Measurements from ENCODE around the gene KRTAP10-1.

Gene KRTAP10-1

DNA sequence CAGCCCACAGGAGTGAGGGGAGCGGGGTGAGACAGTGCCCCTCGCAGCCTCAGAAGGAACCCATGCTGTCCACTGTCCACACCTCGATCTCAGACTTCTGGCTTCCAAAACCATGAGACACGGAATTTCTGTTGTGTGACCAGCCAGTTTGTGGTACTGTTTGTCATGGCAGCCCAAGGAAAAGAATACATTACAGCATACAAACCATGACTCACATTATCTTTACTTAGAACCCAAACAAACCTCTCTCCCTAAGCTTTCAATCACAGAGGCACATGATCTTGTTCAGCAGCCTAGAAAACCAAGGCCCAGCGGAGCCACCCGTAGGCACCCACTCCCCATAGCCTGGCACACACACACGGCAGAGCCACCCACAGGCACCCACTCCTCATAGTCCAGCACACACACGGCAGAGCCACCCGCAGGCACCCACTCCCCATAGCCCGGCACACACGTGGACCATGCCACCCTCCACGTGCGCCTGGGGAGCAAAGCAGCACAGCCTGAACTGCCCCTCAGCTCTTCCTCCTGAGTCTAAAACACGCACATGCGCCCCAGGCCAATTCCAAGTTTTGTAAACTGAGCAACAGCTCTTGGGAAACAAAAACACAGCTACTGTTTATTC, 33.1 kb upstream of the KRTAP10-1 start:
- Histone ChIP-seq H3K36me3 (ENCODE audit: insufficient read depth, low read length) (no peaks in the 10 kb centered on the region; the same call in 1 of the 2 replicates), H3K27ac (no peak overlapping the region), H3K4me3 (no peak overlapping the region), H3K9me3 (ENCODE audit: low read depth, low read length) (no peaks in the 10 kb centered on the region), H3K9ac (ENCODE audit: insufficient read length) (no peak overlapping the region)
- no peak for DNase-seq (ENCODE audit: low read depth, low spot score)
- TF ChIP-seq POLR2AphosphoS5 (IDR thresholded peaks at IDR 0.05; ENCODE audit: borderline replicate concordance, low read depth, low read length) (no peak), EZH2 (IDR thresholded peaks at IDR 0.05) (no peak), FOXP2 (optimal IDR thresholded peaks at IDR 0.05; ENCODE audit: control extremely low read depth, extremely low read length, insufficient read depth) (no peak)

DNA sequence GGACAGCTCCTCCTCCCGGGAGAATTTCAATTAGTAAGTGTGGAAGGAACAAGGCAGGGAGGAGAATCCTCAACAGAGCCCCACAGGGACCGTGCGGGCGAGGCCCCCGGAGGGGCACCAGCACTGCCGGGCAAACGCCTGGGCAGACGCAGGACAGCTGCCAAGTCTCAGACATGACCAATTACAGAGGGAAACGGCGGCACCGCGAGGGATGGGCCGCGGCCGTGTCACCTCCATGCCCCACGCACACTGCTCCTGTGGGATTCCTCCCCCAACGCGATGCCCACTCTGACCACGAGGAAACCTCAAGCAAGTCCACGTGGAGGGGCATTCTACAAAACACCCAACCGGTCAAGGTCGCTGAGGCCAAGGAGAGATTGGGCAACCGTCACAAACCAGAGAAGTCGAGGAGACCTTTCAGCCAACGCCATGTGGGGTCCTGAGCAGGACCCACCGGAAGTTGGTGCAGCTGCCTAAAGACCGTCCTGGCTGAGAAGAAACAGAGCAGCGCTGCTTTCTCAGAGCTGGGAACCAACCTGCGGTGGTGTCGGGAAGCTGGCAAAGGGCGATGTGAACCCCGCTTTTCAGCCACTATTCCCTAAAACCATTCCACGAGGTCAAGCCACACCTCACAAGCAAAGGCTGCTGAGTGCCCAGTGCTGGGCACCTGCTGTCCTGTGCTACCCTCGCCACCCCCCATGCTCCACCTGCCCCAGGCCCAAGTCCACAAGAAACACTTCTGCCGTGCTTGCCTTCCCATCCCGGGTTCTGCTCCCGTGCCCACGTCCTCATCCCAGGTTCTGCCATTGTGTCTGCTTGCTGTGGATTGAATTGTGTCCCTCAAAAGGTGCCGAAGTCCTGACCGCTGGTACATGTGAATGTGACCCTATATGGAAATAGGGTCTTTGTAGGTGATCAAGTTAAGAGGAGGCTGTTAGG, 32.1 kb upstream of the KRTAP10-1 start:
- H3K36me3 ChIP-seq (ENCODE audit: insufficient read depth, low read length), result peaks cover 7% of the 10 kb centered on the region; the same call in 1 of the 2 replicates
- no peak overlapping the region for H3K27ac ChIP-seq
- no peak for DNase-seq (ENCODE audit: low read depth, low spot score)
- no peak overlapping the region for H3K4me3 ChIP-seq
- no peaks in the 10 kb centered on the region for H3K9me3 ChIP-seq (ENCODE audit: low read depth, low read length)
- no peak overlapping the region for H3K9ac ChIP-seq (ENCODE audit: insufficient read length)
- no peak for TF ChIP-seq EZH2 (IDR thresholded peaks at IDR 0.05)
- TF ChIP-seq FOXP2 (optimal IDR thresholded peaks at IDR 0.05; ENCODE audit: control extremely low read depth, extremely low read length, insufficient read depth), result no peak
- TF ChIP-seq POLR2AphosphoS5 (IDR thresholded peaks at IDR 0.05; ENCODE audit: borderline replicate concordance, low read depth, low read length), result no peak

DNA sequence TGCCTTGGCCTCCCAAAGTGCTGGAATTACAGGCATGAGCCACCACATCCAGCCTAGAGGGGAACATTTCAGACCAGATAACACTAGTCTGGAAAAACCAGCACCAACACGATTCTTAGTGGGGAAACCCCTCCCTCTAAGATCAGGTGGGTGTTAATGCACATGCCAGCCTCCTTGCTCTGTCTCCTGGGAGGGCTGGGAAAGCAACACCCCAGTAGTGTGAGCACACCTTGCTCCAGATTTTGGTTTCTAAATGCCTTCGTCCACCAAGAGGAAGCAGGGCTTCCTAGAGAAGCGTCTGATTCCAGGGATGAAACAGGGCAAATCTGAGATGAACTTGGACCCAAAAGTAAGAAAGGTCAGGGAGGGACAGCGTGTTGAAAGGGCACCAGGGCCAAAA, 31.3 kb upstream of the KRTAP10-1 start:
- no peak for DNase-seq (ENCODE audit: low read depth, low spot score)
- Histone ChIP-seq H3K27ac (no peak overlapping the region), H3K9ac (ENCODE audit: insufficient read length) (no peak overlapping the region), H3K4me3 (no peak overlapping the region), H3K36me3 (ENCODE audit: insufficient read depth, low read length) (peaks cover 15% of the 10 kb centered on the region; the same call in 1 of the 2 replicates), H3K9me3 (ENCODE audit: low read depth, low read length) (no peaks in the 10 kb centered on the region)
- no peak for TF ChIP-seq POLR2AphosphoS5 (IDR thresholded peaks at IDR 0.05; ENCODE audit: borderline replicate concordance, low read depth, low read length)
- TF ChIP-seq FOXP2 (optimal IDR thresholded peaks at IDR 0.05; ENCODE audit: control extremely low read depth, extremely low read length, insufficient read depth), result no peak
- TF ChIP-seq EZH2 (IDR thresholded peaks at IDR 0.05), result no peak

DNA sequence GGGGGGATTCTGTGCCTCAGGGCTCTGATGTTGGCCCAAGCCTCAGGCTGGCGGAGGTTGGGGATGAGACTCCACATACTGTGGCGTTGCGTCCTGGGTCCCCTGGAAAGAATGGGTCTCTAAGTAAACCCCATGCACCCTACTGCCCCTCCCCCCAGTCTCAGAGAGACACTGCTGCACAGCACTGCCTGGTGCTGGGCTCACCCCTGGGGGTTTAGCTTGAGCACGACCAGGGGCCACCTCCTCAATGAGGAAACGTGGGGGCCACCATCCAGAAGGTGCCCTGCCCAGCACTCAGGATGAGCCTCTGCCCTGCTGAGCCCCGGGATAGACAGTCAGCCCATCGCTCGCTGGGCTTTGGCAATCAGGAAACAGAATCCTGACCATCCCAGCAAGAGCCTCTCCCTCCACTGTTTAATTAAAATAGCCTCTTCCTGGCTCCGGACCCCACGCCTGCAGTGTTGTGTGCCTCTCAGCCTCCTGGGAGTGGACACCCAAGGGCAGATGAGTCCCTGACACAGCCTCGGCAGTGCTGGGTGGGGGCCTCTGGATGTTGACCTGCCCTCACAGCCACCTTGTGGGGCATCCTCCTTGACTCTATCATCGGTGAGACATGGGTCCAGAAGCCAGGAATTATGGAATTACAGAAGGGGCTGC, 30.0 kb upstream of the KRTAP10-1 start:
- Histone ChIP-seq H3K36me3 (ENCODE audit: insufficient read depth, low read length) (peaks cover 19% of the 10 kb centered on the region), H3K4me3 (no peak overlapping the region), H3K9ac (ENCODE audit: insufficient read length) (no peak overlapping the region), H3K27ac (no peak overlapping the region), H3K9me3 (ENCODE audit: low read depth, low read length) (peaks cover 3% of the 10 kb centered on the region; the same call in 1 of the 2 replicates)
- TF ChIP-seq EZH2 (IDR thresholded peaks at IDR 0.05), result no peak
- no peak for TF ChIP-seq POLR2AphosphoS5 (IDR thresholded peaks at IDR 0.05; ENCODE audit: borderline replicate concordance, low read depth, low read length)
- TF ChIP-seq FOXP2 (optimal IDR thresholded peaks at IDR 0.05; ENCODE audit: control extremely low read depth, extremely low read length, insufficient read depth), result no peak
- no peak for DNase-seq (ENCODE audit: low read depth, low spot score)

DNA sequence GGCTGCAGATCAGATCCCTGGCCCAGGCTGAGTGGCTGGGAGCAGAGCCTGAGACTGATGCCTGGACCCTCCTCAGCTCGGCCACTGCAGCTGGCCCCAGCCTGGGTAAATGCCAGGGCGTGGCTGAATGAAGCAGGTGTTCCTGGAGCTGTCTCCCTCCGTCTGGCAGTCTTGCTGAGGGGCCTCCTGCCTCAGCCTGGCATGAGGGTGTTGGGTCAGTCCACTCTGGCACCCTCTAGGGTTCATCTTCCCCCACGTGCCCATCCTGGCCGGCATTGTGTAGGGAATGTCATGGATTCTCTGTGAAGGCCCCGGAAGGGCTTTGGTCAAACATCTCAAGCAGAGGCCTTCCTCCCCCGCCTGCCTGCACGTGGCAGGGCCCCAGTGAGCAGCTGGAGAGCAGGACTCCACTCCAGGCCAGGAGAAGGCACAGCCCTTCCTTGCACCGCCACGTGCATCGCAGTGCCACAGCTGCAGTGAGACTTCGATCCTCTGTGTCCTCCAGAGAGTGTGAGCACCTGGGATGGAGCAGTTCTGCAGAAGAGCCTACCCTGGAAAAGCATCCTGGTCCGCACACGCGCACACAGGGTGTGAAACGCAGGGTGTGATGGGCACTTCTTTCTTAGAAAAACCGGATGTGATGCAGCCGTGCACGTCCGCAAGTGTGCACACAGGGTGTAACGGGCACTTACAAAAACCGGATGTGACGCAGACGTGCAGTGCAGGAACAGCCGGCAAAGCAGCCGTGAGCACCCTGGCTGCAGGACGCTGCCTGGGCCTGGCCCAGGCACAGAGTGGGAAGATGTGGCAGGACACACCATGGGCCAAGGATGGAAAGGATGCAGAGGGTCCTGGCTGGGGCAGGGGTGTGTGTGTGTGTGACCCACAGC, 28.9 kb upstream of the KRTAP10-1 start:
- Histone ChIP-seq H3K36me3 (ENCODE audit: insufficient read depth, low read length) (peaks cover 25% of the 10 kb centered on the region), H3K9me3 (ENCODE audit: low read depth, low read length) (peaks cover 5% of the 10 kb centered on the region; the same call in 1 of the 2 replicates), H3K4me3 (no peak overlapping the region), H3K27ac (no peak overlapping the region), H3K9ac (ENCODE audit: insufficient read length) (no peak overlapping the region)
- no peak for DNase-seq (ENCODE audit: low read depth, low spot score)
- TF ChIP-seq POLR2AphosphoS5 (IDR thresholded peaks at IDR 0.05; ENCODE audit: borderline replicate concordance, low read depth, low read length), result no peak
- TF ChIP-seq FOXP2 (optimal IDR thresholded peaks at IDR 0.05; ENCODE audit: control extremely low read depth, extremely low read length, insufficient read depth), result no peak
- TF ChIP-seq EZH2 (IDR thresholded peaks at IDR 0.05), result no peak

DNA sequence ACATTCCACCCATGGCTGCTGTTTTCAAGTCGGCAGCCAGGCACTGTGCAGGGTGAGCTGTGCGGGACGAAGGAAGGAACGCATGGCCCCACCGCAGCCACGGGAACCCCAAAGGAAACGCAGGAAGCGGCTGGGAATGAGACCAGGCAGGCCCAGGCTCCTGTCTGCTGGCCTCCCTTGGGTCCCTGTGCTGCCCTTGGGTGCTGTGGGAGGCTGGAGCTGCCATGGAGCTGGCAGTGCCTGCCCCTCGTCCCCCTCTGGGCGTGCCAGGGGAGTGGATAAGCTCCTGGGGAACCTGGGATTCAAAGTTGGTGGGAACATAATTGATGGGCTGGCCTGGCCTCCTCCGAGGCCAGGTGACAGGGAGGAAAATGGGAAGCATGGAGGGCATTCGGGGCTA, 28.3 kb upstream of the KRTAP10-1 start:
- Histone ChIP-seq H3K36me3 (ENCODE audit: insufficient read depth, low read length) (peaks cover 32% of the 10 kb centered on the region), H3K4me3 (no peak overlapping the region), H3K9ac (ENCODE audit: insufficient read length) (no peak overlapping the region), H3K27ac (no peak overlapping the region), H3K9me3 (ENCODE audit: low read depth, low read length) (peaks cover 5% of the 10 kb centered on the region; the same call in 1 of the 2 replicates)
- TF ChIP-seq FOXP2 (optimal IDR thresholded peaks at IDR 0.05; ENCODE audit: control extremely low read depth, extremely low read length, insufficient read depth) (no peak), POLR2AphosphoS5 (IDR thresholded peaks at IDR 0.05; ENCODE audit: borderline replicate concordance, low read depth, low read length) (no peak), EZH2 (IDR thresholded peaks at IDR 0.05) (no peak)
- DNase-seq (ENCODE audit: low read depth, low spot score), result no peak

DNA sequence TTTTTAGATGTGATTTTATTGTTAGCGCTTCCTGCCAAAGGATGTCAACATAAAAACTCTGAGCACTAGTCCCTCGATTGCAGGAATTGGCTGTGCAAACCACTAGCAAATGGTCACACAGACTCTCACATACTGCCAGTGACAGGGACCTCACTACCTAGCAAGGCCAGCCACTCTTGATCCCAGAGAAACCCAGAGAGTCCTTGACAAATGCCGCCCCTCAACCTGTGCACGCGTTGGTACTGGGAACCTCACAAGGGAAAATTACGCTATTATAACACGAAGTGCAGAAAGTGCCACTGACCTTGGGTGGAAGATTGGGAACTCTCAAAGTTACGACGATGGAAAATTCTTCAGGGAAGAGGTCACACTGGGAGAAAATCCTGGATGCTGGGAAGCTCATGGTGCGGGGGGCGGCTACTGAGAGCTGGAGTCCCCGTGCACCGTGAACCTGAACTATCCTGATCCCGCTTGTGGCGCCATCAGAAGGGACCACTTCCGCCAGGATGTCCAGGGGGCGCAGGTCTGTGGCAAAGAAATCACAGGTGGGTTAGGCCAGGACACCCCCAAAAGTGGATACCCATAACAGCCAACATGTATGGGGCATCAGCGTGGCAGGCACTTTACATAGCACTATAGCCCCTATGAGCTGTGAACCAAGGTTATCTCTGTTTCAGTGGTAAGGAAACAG, 27.6 kb upstream of the KRTAP10-1 start:
- Histone ChIP-seq H3K27ac (no peak overlapping the region), H3K9ac (ENCODE audit: insufficient read length) (no peak overlapping the region), H3K4me3 (no peak overlapping the region), H3K36me3 (ENCODE audit: insufficient read depth, low read length) (peaks cover 36% of the 10 kb centered on the region), H3K9me3 (ENCODE audit: low read depth, low read length) (peaks cover 6% of the 10 kb centered on the region; the same call in 1 of the 2 replicates)
- no peak for DNase-seq (ENCODE audit: low read depth, low spot score)
- TF ChIP-seq POLR2AphosphoS5 (IDR thresholded peaks at IDR 0.05; ENCODE audit: borderline replicate concordance, low read depth, low read length), result no peak
- TF ChIP-seq EZH2 (IDR thresholded peaks at IDR 0.05), result no peak
- TF ChIP-seq FOXP2 (optimal IDR thresholded peaks at IDR 0.05; ENCODE audit: control extremely low read depth, extremely low read length, insufficient read depth), result no peak
